GM18861 (cell line): ENCODE measurements around the gene ASB16.

Experiments
- ATAC-seq: cut with Tn5 transposase; IDR thresholded peaks from one replicate; pipeline ENCODE4 v1.9.1; 2021; ENCODE audit not compliant: unreplicated experiment

Gene ASB16

GRCh38 chr17:44221862-44222111 lies 51.3 kb downstream of the ASB16 start:
- ATAC-seq = no peak

- no peak for ATAC-seq
These were observed 51.8 kb downstream of the ASB16 start for GRCh38 chr17:44222112-44222869.

- ATAC-seq = no peak
These were observed 53.1 kb downstream of the ASB16 start for GRCh38 chr17:44223541-44224071.
